Measurements from ENCODE around the gene NPAS1.

NPAS1 gene

GRCh38 chr19:47084879-47085439, 65.3 kb downstream of the NPAS1 start:
- DNase-seq (ENCODE audit: low read depth): no peak

- DNase-seq (ENCODE audit: low read depth): no peak
Observed at GRCh38 chr19:47086280-47086679, 66.6 kb downstream of the NPAS1 start.

- no peak for DNase-seq (ENCODE audit: low read depth)
Observed at GRCh38 chr19:47089767-47090350, 70.2 kb downstream of the NPAS1 start.

GRCh38 chr19:47093254-47093653, 73.6 kb downstream of the NPAS1 start:
- DNase-seq (ENCODE audit: low read depth): no peak

GRCh38 chr19:47093841-47094240, 74.2 kb downstream of the NPAS1 start:
- DNase-seq (ENCODE audit: low read depth): no peak

- DNase-seq (ENCODE audit: low read depth): no peak
Observed at GRCh38 chr19:47094557-47095475, 75.2 kb downstream of the NPAS1 start.

All from GM04504 (cell line).